ENCODE measurements around the gene SLC10A4.
"Not testable (repeated sequence)": the region's sequence is repeated elsewhere in the genome, so short reads cannot be mapped to it uniquely, and the experiment has no call there.

SLC10A4 gene

GRCh38 chr4:48445704-48446103, 37.4 kb upstream of the SLC10A4 start:
- Histone ChIP-seq H3K4me3 (IDR thresholded peaks at IDR 0.05; ENCODE audit: insufficient read depth, low read depth, low read length) (no peak overlapping the region), H3K4me1 (ENCODE audit: low read depth, poor library complexity, severe bottlenecking) (no peaks in the 10 kb centered on the region), H3K9ac (no peak overlapping the region), H3K79me2 (ENCODE audit: insufficient read depth, low read depth) (no peaks in the 10 kb centered on the region), H3K36me3 (ENCODE audit: insufficient read depth) (no peaks in the 10 kb centered on the region), H3K4me2 (no peak overlapping the region), H3K27me3 (ENCODE audit: insufficient read depth, low read depth) (no peaks in the 10 kb centered on the region), H2AFZ (ENCODE audit: low read depth) (no peak overlapping the region), H4K20me1 (ENCODE audit: insufficient read depth) (no peaks in the 10 kb centered on the region), H3K27ac (no peak overlapping the region)
- TF ChIP-seq CTCF (conservative IDR thresholded peaks at IDR 0.05; ENCODE audit: low read depth, low read length), result no peak; the same call in 1 of the 2 replicates

- no peak for TF ChIP-seq CTCF (conservative IDR thresholded peaks at IDR 0.05; ENCODE audit: low read depth, low read length)
- no peaks in the 10 kb centered on the region for H4K20me1 ChIP-seq (ENCODE audit: insufficient read depth)
- H3K27me3 ChIP-seq (ENCODE audit: insufficient read depth, low read depth), result no peaks in the 10 kb centered on the region
- no peak overlapping the region for H3K9ac ChIP-seq
- no peaks in the 10 kb centered on the region for H3K36me3 ChIP-seq (ENCODE audit: insufficient read depth)
- H3K4me2 ChIP-seq, result no peak overlapping the region
- no peak overlapping the region for H3K27ac ChIP-seq
- no peaks in the 10 kb centered on the region for H3K79me2 ChIP-seq (ENCODE audit: insufficient read depth, low read depth)
- H3K4me3 ChIP-seq (IDR thresholded peaks at IDR 0.05; ENCODE audit: insufficient read depth, low read depth, low read length), result no peak overlapping the region
- H3K4me1 ChIP-seq (ENCODE audit: low read depth, poor library complexity, severe bottlenecking), result no peaks in the 10 kb centered on the region
- H2AFZ ChIP-seq (ENCODE audit: low read depth), result no peak overlapping the region
Measured at GRCh38 chr4:48446642-48447041, 36.5 kb upstream of the SLC10A4 start.

GRCh38 chr4:48449151-48449550, 34.0 kb upstream of the SLC10A4 start:
- Histone ChIP-seq H3K4me1 (ENCODE audit: low read depth, poor library complexity, severe bottlenecking) (no peaks in the 10 kb centered on the region), H3K79me2 (ENCODE audit: insufficient read depth, low read depth) (no peaks in the 10 kb centered on the region), H3K27ac (no peak overlapping the region), H4K20me1 (ENCODE audit: insufficient read depth) (no peaks in the 10 kb centered on the region), H3K36me3 (ENCODE audit: insufficient read depth) (no peaks in the 10 kb centered on the region), H3K4me2 (no peak overlapping the region), H2AFZ (ENCODE audit: low read depth) (no peak overlapping the region), H3K9ac (no peak overlapping the region), H3K27me3 (ENCODE audit: insufficient read depth, low read depth) (no peaks in the 10 kb centered on the region), H3K4me3 (IDR thresholded peaks at IDR 0.05; ENCODE audit: insufficient read depth, low read depth, low read length) (no peak overlapping the region)
- no peak for TF ChIP-seq CTCF (conservative IDR thresholded peaks at IDR 0.05; ENCODE audit: low read depth, low read length)

GRCh38 chr4:48450740-48451139, 32.4 kb upstream of the SLC10A4 start:
- no peaks in the 10 kb centered on the region for H4K20me1 ChIP-seq (ENCODE audit: insufficient read depth)
- no peaks in the 10 kb centered on the region for H3K79me2 ChIP-seq (ENCODE audit: insufficient read depth, low read depth)
- no peak overlapping the region for H3K4me3 ChIP-seq (IDR thresholded peaks at IDR 0.05; ENCODE audit: insufficient read depth, low read depth, low read length)
- TF ChIP-seq CTCF (conservative IDR thresholded peaks at IDR 0.05; ENCODE audit: low read depth, low read length), result no peak
- H3K27ac ChIP-seq, result no peak overlapping the region
- H2AFZ ChIP-seq (ENCODE audit: low read depth), result no peak overlapping the region
- H3K27me3 ChIP-seq (ENCODE audit: insufficient read depth, low read depth), result no peaks in the 10 kb centered on the region
- H3K9ac ChIP-seq, result no peak overlapping the region
- no peaks in the 10 kb centered on the region for H3K4me1 ChIP-seq (ENCODE audit: low read depth, poor library complexity, severe bottlenecking)
- H3K4me2 ChIP-seq, result no peak overlapping the region
- no peaks in the 10 kb centered on the region for H3K36me3 ChIP-seq (ENCODE audit: insufficient read depth)

- not testable (repeated sequence) for H3K27ac ChIP-seq; H3K9ac ChIP-seq; H3K27me3 ChIP-seq (ENCODE audit: insufficient read depth, low read depth); H3K4me2 ChIP-seq; H2AFZ ChIP-seq (ENCODE audit: low read depth); H4K20me1 ChIP-seq (ENCODE audit: insufficient read depth); H3K36me3 ChIP-seq (ENCODE audit: insufficient read depth); H3K4me3 ChIP-seq (IDR thresholded peaks at IDR 0.05; ENCODE audit: insufficient read depth, low read depth, low read length); H3K4me1 ChIP-seq (ENCODE audit: low read depth, poor library complexity, severe bottlenecking); H3K79me2 ChIP-seq (ENCODE audit: insufficient read depth, low read depth)
Measured at GRCh38 chr4:48451656-48452055, 31.5 kb upstream of the SLC10A4 start.
